Measurements from ENCODE around the gene TLCD4. TPM values are rescaled to one million over a fixed set of nuclear protein-coding genes. Genes with fewer than 3 reads are reported as not detected.

Gene TLCD4
- total and polyA plus RNA-seq, 2 of the 8 experiments (the other 6 are each of a cell fraction or from before 2014, with no cell fraction given), result 0.79 to 4.2 TPM

- TF ChIP-seq JUN (IDR thresholded peaks at IDR 0.05; ENCODE audit: low read depth, low read length) (no peak), SIRT6 (IDR thresholded peaks at IDR 0.05; ENCODE audit: low read length) (no peak), SUZ12 (IDR thresholded peaks at IDR 0.05; ENCODE audit: low read length) (no peak), ZNF274 (IDR thresholded peaks at IDR 0.05; ENCODE audit: borderline replicate concordance, extremely low read depth, low read length) (no peak), TAF7 (optimal IDR thresholded peaks at IDR 0.05; ENCODE audit: borderline replicate concordance, low read depth, low read length) (no peak), TCF12 (IDR thresholded peaks at IDR 0.05; ENCODE audit: low read depth, low read length) (no peak), SRF (IDR thresholded peaks at IDR 0.05; ENCODE audit: low read depth, low read length) (no peak), SP2 (IDR thresholded peaks at IDR 0.05; ENCODE audit: low read length) (no peak), TAF1 (IDR thresholded peaks at IDR 0.05; ENCODE audit: low read depth, low read length) (no peak), CREB1 (IDR thresholded peaks at IDR 0.05) (no peak), PHF8 (conservative IDR thresholded peaks at IDR 0.05; ENCODE audit: low read depth, low read length) (no peak), ASH2L (IDR thresholded peaks at IDR 0.05; ENCODE audit: low read length) (no peak), CTCF (IDR thresholded peaks at IDR 0.05; ENCODE audit: control extremely low read depth in 1 of 3, insufficient read depth in 1 of 3, low read depth in 1 of 3, low read length in 3 of 3) (no peak), MAFK (IDR thresholded peaks at IDR 0.05; ENCODE audit: low read depth, low read length) (no peak), BRCA1 (IDR thresholded peaks at IDR 0.05; ENCODE audit: low read depth, low read length) (no peak)
Measured at GRCh38 chr1:95119273-95119672, 2.1 kb downstream of the TLCD4 start (continued).

Data from H1 (cell line).